Right cardiac atrium (tissue), 5 donors: Measurements from ENCODE around the gene TEF. TPM values are rescaled to one million over a fixed set of nuclear protein-coding genes. Genes with fewer than 3 reads are reported as not detected.

Experiments
- ATAC-seq, 2 donors: fragments of 200-7000 bp; cut with Tn5 transposase; one replicate each; pipeline versions ENCODE4 v1.8.0 to v1.9.1; 2020; ENCODE audit warnings: moderate library complexity in 2 of 2, mild to moderate bottlenecking in 1 of 2
- DNase-seq, 3 donors: peaks; one replicate each; pipeline ENCODE4 v3.0.0-alpha.2; 2020
- H3K27ac ChIP-seq: one replicate; pipeline ENCODE4 v1.5.1; 2013; ENCODE audit warnings: mild to moderate bottlenecking, low read length, control low read depth, moderate library complexity
- H3K27me3 ChIP-seq: one replicate; pipeline ENCODE4 v1.6.1; 2013; ENCODE audit not compliant: control insufficient read depth, insufficient read depth
- H3K4me1 ChIP-seq: one replicate; pipeline ENCODE4 v1.6.1; 2013; ENCODE audit warnings: low read length; ENCODE audit not compliant: control insufficient read depth, insufficient read depth
- H3K4me3 ChIP-seq: one replicate; pipeline ENCODE4 v1.5.1; 2013; ENCODE audit warnings: low read length, control low read depth
- H3K9me3 ChIP-seq: one replicate; pipeline ENCODE4 v1.6.1; 2013; ENCODE audit warnings: low read length; ENCODE audit not compliant: control insufficient read depth
- WGBS: extraction: QIAGEN DNeasy Blood & Tissue Kit; methylation state at CpG from one replicate; pipeline ENCODE4 v1.1.7; 2013; 5-methylcytosine and 5-hydroxymethylcytosine counted together
- intact Hi-C, 4 donors: fragments of 100-400 bp; cut with DNase I; formaldehyde crosslinking; loops; one replicate each; pipeline versions ENCODE4 v1.11.0 to v1.14.0; 2022 to 2023
- polyA plus RNA-seq: library from polyadenylated mRNA; stranded (reverse); fragments of 200-250 nt; gene quantifications from one replicate; pipeline ENCODE4 v1.2.3, GENCODE V29; 2013
- total RNA-seq, 4 donors: library from RNA; stranded (reverse); fragmentation: NEBNext Ultra II Directional; extraction: Animal tissue kit (Norgen Biotek cat#: 25700); gene quantifications; one replicate each; pipeline ENCODE4 v1.2.1, GENCODE V29; 2021
- donor health status: healthy with polysubstance abuse.
- donor health status: DM: no; HTN: yes; CAD: no.
- donor health status: DM: no; HTN: no; CAD: no.
- donor health status: DM: no; HTN: yes; CAD: no; lungs with severe emphysema.
- donor health status: DM: yes; HTN: yes; CAD: no.

TEF gene
- total and polyA plus RNA-seq, 5 donors, result 12.4 to 27.5 (median 22.1) TPM

GRCh38 chr22:41366323-41367029 lies 15.3 kb upstream of the TEF start:
- 50% methylated on average over 17 of the region's 17 CpGs for WGBS
- H3K9me3 ChIP-seq, result no peaks in the 10 kb centered on the region
- intact Hi-C loops, result no loop called here
- H3K4me3 ChIP-seq, result no peak overlapping the region
- H3K4me1 ChIP-seq, result peaks cover 5% of the 10 kb centered on the region
- ATAC-seq (no peak), DNase-seq (no peak)
- no peaks in the 10 kb centered on the region for H3K27me3 ChIP-seq
- peak overlapping the region; percentile 44 for H3K27ac ChIP-seq

GRCh38 chr22:41367039-41367679 lies 14.6 kb upstream of the TEF start:
- peaks cover 5% of the 10 kb centered on the region for H3K4me1 ChIP-seq
- H3K9me3 ChIP-seq, result no peaks in the 10 kb centered on the region
- intact Hi-C loops, result no loop called here
- no peaks in the 10 kb centered on the region for H3K27me3 ChIP-seq
- H3K27ac ChIP-seq, result peak overlapping the region; percentile 44
- peak; percentile 98 to 100 (median 99) for DNase-seq
- H3K4me3 ChIP-seq, result peak overlapping the region; percentile 1
- 3% methylated on average over 21 of the region's 21 CpGs for WGBS
- peak; percentile 96 to 97 for ATAC-seq

GRCh38 chr22:41367680-41368542 lies 13.8 kb upstream of the TEF start:
- DNase-seq, result peak; percentile 43 to 80 (median 69)

GRCh38 chr22:41368543-41369423 lies 13.0 kb upstream of the TEF start:
- DNase-seq (no peak), ATAC-seq (no peak)
- WGBS, result 56% methylated on average over 19 of the region's 19 CpGs
- peak overlapping the region; percentile 1 for H3K4me3 ChIP-seq
- peaks cover 5% of the 10 kb centered on the region for H3K4me1 ChIP-seq
- peak overlapping the region; percentile 11 for H3K27ac ChIP-seq
- intact Hi-C loops, result no loop called here
- no peaks in the 10 kb centered on the region for H3K9me3 ChIP-seq
- no peaks in the 10 kb centered on the region for H3K27me3 ChIP-seq

More at GRCh38 chr22:41367680-41368542, 13.8 kb upstream of the TEF start:
- H3K4me1 ChIP-seq, result peaks cover 5% of the 10 kb centered on the region
- H3K27me3 ChIP-seq, result no peaks in the 10 kb centered on the region
- no peaks in the 10 kb centered on the region for H3K9me3 ChIP-seq
- intact Hi-C loops, result no loop called here
- peak; percentile 35 to 55 for ATAC-seq
- 46% methylated on average over 18 of the region's 18 CpGs for WGBS
- H3K4me3 ChIP-seq, result peak overlapping the region; percentile 1
- H3K27ac ChIP-seq, result peak overlapping the region; percentile 6

- peaks cover 5% of the 10 kb centered on the region for H3K4me1 ChIP-seq
- no peak for ATAC-seq
- H3K4me3 ChIP-seq, result no peak overlapping the region
- WGBS, result 30% methylated on average over 3 of the region's 3 CpGs
- H3K27me3 ChIP-seq, result no peaks in the 10 kb centered on the region
- H3K27ac ChIP-seq, result peak overlapping the region; percentile 11
- DNase-seq, result no peak
- H3K9me3 ChIP-seq, result no peaks in the 10 kb centered on the region
- intact Hi-C loops, result no loop called here
These were observed 12.4 kb upstream of the TEF start for GRCh38 chr22:41369424-41369745.

- Histone ChIP-seq H3K27me3 (no peaks in the 10 kb centered on the region), H3K4me1 (peaks cover 5% of the 10 kb centered on the region), H3K9me3 (no peaks in the 10 kb centered on the region), H3K4me3 (no peak overlapping the region), H3K27ac (no peak overlapping the region)
- ATAC-seq (no peak), DNase-seq (no peak)
- WGBS, result 66% methylated on average over 9 of the region's 9 CpGs
- intact Hi-C loops, result no loop called here
These were observed 11.9 kb upstream of the TEF start for GRCh38 chr22:41369837-41370236.

- no peak for ATAC-seq
- no peak for DNase-seq
- Histone ChIP-seq H3K9me3 (no peaks in the 10 kb centered on the region), H3K4me1 (no peaks in the 10 kb centered on the region), H3K27me3 (no peaks in the 10 kb centered on the region), H3K27ac (no peak overlapping the region), H3K4me3 (no peak overlapping the region)
- WGBS, result 60% methylated on average over 6 of the region's 6 CpGs
- intact Hi-C loops, result no loop called here
These were observed 3.9 kb upstream of the TEF start for GRCh38 chr22:41377846-41378245.

GRCh38 chr22:41380993-41381328 lies 781 bp upstream of the TEF start:
- H3K27me3 ChIP-seq, result no peaks in the 10 kb centered on the region
- H3K4me1 ChIP-seq, result peaks cover 3% of the 10 kb centered on the region
- intact Hi-C loops, result no loop called here
- peak in 1 of 3 donors; percentile 87 for DNase-seq
- peak; percentile 79 for ATAC-seq
- peak overlapping the region; percentile 95 for H3K27ac ChIP-seq
- WGBS, result under 1% methylated on average over 22 of the region's 22 CpGs
- H3K9me3 ChIP-seq, result no peaks in the 10 kb centered on the region
- H3K4me3 ChIP-seq, result peak overlapping the region; percentile 97

GRCh38 chr22:41382098-41382578 lies 396 bp downstream of the TEF start:
- DNase-seq, result peak; percentile 77 to 93 (median 91)
- H3K4me1 ChIP-seq, result peaks cover 3% of the 10 kb centered on the region
- under 1% methylated on average over 35 of the region's 35 CpGs for WGBS
- peak; percentile 65 to 69 for ATAC-seq
- H3K4me3 ChIP-seq, result peak overlapping the region; percentile 97
- H3K27me3 ChIP-seq, result no peaks in the 10 kb centered on the region
- no peaks in the 10 kb centered on the region for H3K9me3 ChIP-seq
- intact Hi-C loops, result no loop called here
- H3K27ac ChIP-seq, result peak overlapping the region; percentile 88

GRCh38 chr22:41382610-41383009 lies 868 bp downstream of the TEF start:
- no peaks in the 10 kb centered on the region for H3K27me3 ChIP-seq
- H3K9me3 ChIP-seq, result no peaks in the 10 kb centered on the region
- intact Hi-C loops, result no loop called here
- H3K27ac ChIP-seq, result peak overlapping the region; percentile 88
- DNase-seq (peak in 2 of 3 donors; percentile 71 to 77), ATAC-seq (no peak)
- H3K4me3 ChIP-seq, result peak overlapping the region; percentile 97
- WGBS, result 16% methylated on average over 19 of the region's 19 CpGs
- H3K4me1 ChIP-seq, result peaks cover 3% of the 10 kb centered on the region
